CD1c-positive myeloid dendritic cell (primary cell): ENCODE data around the gene CDS2.
A peak's percentile ranks its signal among the peaks of the same experiment; 100 is the strongest.

ENCODE experiments used
- DNase-seq: peaks from one replicate; pipeline ENCODE4 v3.0.0-alpha.2; 2016; ENCODE audit errors: extremely low spot score

The CDS2 gene

DNA sequence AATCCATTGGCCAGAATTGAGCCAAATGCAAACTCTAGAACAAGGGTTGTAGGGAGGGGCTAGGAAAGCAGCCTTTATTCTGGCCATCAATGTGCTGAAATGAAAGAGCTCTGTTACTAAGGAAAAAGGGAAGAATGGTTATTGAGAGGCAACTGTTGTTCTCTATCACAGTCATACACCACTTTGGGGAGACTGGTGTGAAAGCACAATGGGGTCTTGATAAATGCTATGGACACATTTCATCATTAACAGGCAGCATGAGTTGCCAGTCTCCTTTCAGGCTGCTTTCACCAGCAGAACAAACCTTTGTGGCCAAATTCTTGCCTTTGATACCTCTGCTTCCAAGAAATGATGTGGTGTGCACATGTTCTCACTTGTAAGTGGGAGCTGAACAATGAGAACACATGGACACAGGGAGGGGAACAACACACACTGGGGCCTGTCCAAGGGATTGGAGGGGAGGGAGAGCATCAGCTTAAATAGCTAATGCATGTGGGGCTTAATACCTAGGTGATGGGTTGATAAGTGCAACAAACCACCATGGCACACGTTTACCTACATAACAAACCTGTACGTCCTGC, 86.2 kb downstream of the CDS2 start:
- no peak for DNase-seq

- no peak for DNase-seq
These were observed 88.0 kb downstream of the CDS2 start for GRCh38 chr20:5214826-5215225.

DNA sequence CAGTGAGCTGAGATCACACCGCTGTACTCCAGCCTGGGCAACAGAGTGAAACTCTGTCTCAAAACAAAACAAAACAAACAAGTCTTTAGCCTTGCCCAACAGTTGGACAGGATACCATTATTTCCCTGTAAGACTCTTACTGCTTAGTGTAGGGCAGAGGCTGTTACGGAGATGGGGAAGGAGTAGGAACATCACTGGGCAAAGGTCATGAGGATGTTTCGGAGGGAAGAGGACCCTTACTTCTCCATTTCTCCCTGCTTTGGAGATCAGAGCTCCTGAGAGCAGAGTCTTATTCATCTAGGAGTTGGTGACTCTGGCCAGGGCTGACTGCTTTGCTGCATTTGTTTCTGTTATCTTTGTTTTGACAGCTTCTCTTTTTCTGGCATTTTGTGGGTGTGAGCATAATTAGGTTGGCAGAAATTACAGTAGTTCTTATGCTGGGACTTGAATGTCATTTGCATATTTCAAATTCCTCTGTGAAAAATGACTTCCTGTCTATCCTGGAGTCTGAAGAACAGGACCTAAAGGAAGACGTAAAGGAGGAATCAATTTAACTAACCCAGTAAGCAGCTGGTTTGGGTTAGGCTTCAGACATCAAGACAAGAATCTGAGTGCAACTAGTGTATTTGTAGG, 89.0 kb downstream of the CDS2 start:
- peak; percentile 71 for DNase-seq

GRCh38 chr20:5216663-5217062, 89.9 kb downstream of the CDS2 start:
- no peak for DNase-seq

GRCh38 chr20:5217616-5218015, 90.8 kb downstream of the CDS2 start:
- DNase-seq, result no peak

- no peak for DNase-seq
These were observed 93.7 kb downstream of the CDS2 start for GRCh38 chr20:5220321-5221060.

DNA sequence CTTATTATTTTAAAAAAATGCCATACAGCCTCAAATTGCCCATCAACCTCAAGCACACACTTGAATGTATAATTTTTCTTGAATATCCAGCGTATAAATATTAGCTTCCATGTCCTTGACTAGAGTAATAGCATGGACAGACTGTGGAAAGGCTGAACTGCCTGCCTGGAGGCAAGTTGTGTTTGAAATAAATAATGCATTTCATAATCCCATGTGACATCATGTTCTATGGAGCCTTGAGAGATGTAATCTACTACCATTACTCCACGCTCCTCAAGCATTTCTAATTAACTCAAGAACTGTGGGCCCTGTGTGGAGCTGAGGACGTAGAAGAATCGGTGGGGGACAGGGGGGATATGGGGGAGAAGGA, 94.2 kb downstream of the CDS2 start:
- no peak for DNase-seq

DNA sequence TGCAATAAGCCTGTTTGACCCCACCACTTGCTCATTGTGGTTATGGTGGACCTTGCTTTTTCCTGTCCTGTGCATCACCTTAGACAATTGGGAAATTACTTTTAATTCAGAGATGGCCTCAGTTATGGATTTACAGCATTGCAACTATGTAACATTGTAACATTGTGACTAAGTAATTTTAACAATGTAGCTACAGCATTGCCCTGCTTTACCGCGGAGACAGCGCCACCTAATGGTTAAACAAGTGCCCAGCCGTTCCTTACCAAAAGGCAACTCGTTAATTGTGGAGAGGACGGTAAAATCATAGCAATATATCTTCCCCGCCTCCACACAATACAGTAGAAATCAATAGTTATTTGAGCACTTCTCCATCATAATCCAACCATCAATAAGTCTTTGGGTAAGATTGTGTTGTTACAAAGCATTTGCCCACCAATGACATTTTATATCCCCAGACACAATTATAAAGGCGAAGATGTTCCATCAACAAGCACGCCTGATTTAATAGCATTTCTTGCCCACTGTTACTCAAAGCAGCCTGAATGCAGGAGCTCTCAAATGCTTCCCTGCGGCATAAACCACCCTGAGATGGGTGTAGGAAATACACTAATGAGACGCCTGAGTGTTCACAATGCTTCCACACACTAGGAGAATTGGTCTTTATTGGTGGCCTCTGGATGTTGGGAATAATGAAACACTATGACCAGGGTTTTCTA, 96.3 kb downstream of the CDS2 start:
- peak; percentile 76 for DNase-seq

GRCh38 chr20:5230544-5230943, 103.7 kb downstream of the CDS2 start:
- no peak for DNase-seq

GRCh38 chr20:5234158-5234557, 107.3 kb downstream of the CDS2 start:
- DNase-seq, result no peak

DNA sequence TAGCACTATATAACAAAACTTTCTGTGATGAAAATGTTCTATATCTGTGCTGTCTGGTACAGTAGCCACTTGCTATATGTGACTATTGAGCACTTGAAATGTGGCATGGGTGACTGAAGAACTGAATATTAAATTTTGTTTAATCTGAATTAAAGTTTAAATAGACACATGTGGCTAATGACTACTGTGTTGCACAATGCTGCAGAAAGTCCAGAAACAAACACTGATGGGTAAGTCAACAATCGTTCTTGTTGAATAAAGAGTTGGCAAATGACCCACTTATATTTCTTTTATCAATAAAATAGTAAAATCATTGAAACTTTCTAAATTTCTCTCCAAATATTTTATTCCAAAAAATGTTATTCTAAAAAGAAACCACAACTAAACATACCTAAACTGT, 108.2 kb downstream of the CDS2 start:
- DNase-seq, result no peak
